Karpas-422 (cell line): ENCODE results near the gene C1orf141. TPM values are rescaled to one million over a fixed set of nuclear protein-coding genes. Genes with fewer than 3 reads are reported as not detected.

ENCODE experiments used
- small RNA-seq: library from RNA; depleted of rRNA; stranded (forward); fragments of <200 nt; gene quantifications from one replicate; pipeline ENCODE3, GENCODE V24; 2014
- total RNA-seq: library from RNA; depleted of rRNA; stranded (reverse); fragments of >200 nt; shearing (Covaris generic); gene quantifications from 2 replicates; pipeline ENCODE4 v1.2.3, GENCODE V29; 2014; ENCODE audit warnings: low replicate concordance; rRNA removed

C1orf141 gene
- total RNA-seq, 1 experiment from 2014 or later, result not detected

Small RNA genes within 50 kb of the gene (small RNA-seq; reads per million reads assigned to genes)
- gene RF00322, result not detected

Other genes with a start within 250 kb of the C1orf141 start
- gene DNAI4, start 210.1 kb downstream of the C1orf141 start, total RNA-seq, result 0.48 and 0.97 TPM in 2 replicates
- 19.3 and 29.2 TPM in 2 replicates for gene MIER1, start 210.0 kb downstream of the C1orf141 start, total RNA-seq
- 22.0 and 40.6 TPM in 2 replicates for gene SLC35D1, start 80.8 kb downstream of the C1orf141 start, total RNA-seq
- 0.45 TPM in 1 of 2 replicates, not detected in the other for gene IL23R, start 31.5 kb upstream of the C1orf141 start, total RNA-seq
- gene IL12RB2, start 172.9 kb upstream of the C1orf141 start, total RNA-seq, result not detected in 2 replicates